Measurements from ENCODE around the gene BICD1.

BICD1 gene

GRCh38 chr12:32070370-32070769, 36.3 kb upstream of the BICD1 start:
- no peak overlapping the region for H3K4me3 ChIP-seq (ENCODE audit: low read depth, low read length)
- TF ChIP-seq CTCF (conservative IDR thresholded peaks at IDR 0.05; ENCODE audit: low read depth, low read length) = no peak
- DNase-seq (ENCODE audit: low read depth) = peak; percentile 40

GRCh38 chr12:32072102-32072501, 34.5 kb upstream of the BICD1 start:
- DNase-seq (ENCODE audit: low read depth) = no peak
- no peak overlapping the region for H3K4me3 ChIP-seq (ENCODE audit: low read depth, low read length)
- no peak for TF ChIP-seq CTCF (conservative IDR thresholded peaks at IDR 0.05; ENCODE audit: low read depth, low read length)

- DNase-seq (ENCODE audit: low read depth) = no peak
- no peak overlapping the region for H3K4me3 ChIP-seq (ENCODE audit: low read depth, low read length)
- TF ChIP-seq CTCF (conservative IDR thresholded peaks at IDR 0.05; ENCODE audit: low read depth, low read length) = no peak
Measured at GRCh38 chr12:32074432-32074831, 32.2 kb upstream of the BICD1 start.

GRCh38 chr12:32076941-32077340, 29.7 kb upstream of the BICD1 start:
- no peak for DNase-seq (ENCODE audit: low read depth)
- no peak overlapping the region for H3K4me3 ChIP-seq (ENCODE audit: low read depth, low read length)
- no peak for TF ChIP-seq CTCF (conservative IDR thresholded peaks at IDR 0.05; ENCODE audit: low read depth, low read length)

- no peak for TF ChIP-seq CTCF (conservative IDR thresholded peaks at IDR 0.05; ENCODE audit: low read depth, low read length)
- H3K4me3 ChIP-seq (ENCODE audit: low read depth, low read length) = no peak overlapping the region
- DNase-seq (ENCODE audit: low read depth) = no peak
Measured at GRCh38 chr12:32080435-32080834, 26.2 kb upstream of the BICD1 start.

GRCh38 chr12:32083489-32083888, 23.2 kb upstream of the BICD1 start:
- peak; percentile 74 for DNase-seq (ENCODE audit: low read depth)
- no peak overlapping the region for H3K4me3 ChIP-seq (ENCODE audit: low read depth, low read length)
- TF ChIP-seq CTCF (conservative IDR thresholded peaks at IDR 0.05; ENCODE audit: low read depth, low read length) = no peak

- TF ChIP-seq CTCF (conservative IDR thresholded peaks at IDR 0.05; ENCODE audit: low read depth, low read length) = no peak
- DNase-seq (ENCODE audit: low read depth) = no peak
- no peak overlapping the region for H3K4me3 ChIP-seq (ENCODE audit: low read depth, low read length)
Measured at GRCh38 chr12:32084017-32084688, 22.5 kb upstream of the BICD1 start.

Data from choroid plexus epithelial cell (primary cell).